ENCODE data around the gene NEFH.
A peak's percentile ranks its signal among the peaks of the same experiment; 100 is the strongest.

Gene NEFH

GRCh38 chr22:29521526-29521925 is 41.5 kb downstream of the NEFH start:
- H3K4me3 ChIP-seq (replicated peaks; ENCODE audit: low read depth, low read length): no peak overlapping the region
- DNase-seq (ENCODE audit: extremely low read depth, low read depth): no peak
- TF ChIP-seq CTCF (IDR thresholded peaks at IDR 0.05; ENCODE audit: low read depth, low read length, missing control alignments): no peak

- TF ChIP-seq CTCF (IDR thresholded peaks at IDR 0.05; ENCODE audit: low read depth, low read length, missing control alignments): no peak
- no peak overlapping the region for H3K4me3 ChIP-seq (replicated peaks; ENCODE audit: low read depth, low read length)
- no peak for DNase-seq (ENCODE audit: extremely low read depth, low read depth)
These were observed 43.7 kb downstream of the NEFH start for GRCh38 chr22:29523761-29524160.

GRCh38 chr22:29524442-29525191 is 44.6 kb downstream of the NEFH start:
- peak; percentile 38 for TF ChIP-seq CTCF (IDR thresholded peaks at IDR 0.05; ENCODE audit: low read depth, low read length, missing control alignments)
- H3K4me3 ChIP-seq (replicated peaks; ENCODE audit: low read depth, low read length): no peak overlapping the region
- DNase-seq (ENCODE audit: extremely low read depth, low read depth): no peak

GRCh38 chr22:29528144-29528543 is 48.1 kb downstream of the NEFH start:
- no peak for TF ChIP-seq CTCF (IDR thresholded peaks at IDR 0.05; ENCODE audit: low read depth, low read length, missing control alignments)
- no peak for DNase-seq (ENCODE audit: extremely low read depth, low read depth)
- H3K4me3 ChIP-seq (replicated peaks; ENCODE audit: low read depth, low read length): no peak overlapping the region

- DNase-seq (ENCODE audit: extremely low read depth, low read depth): no peak
- TF ChIP-seq CTCF (IDR thresholded peaks at IDR 0.05; ENCODE audit: low read depth, low read length, missing control alignments): no peak
These were observed 50.7 kb downstream of the NEFH start for GRCh38 chr22:29530716-29531115.

GRCh38 chr22:29531419-29531818 is 51.4 kb downstream of the NEFH start:
- TF ChIP-seq CTCF (IDR thresholded peaks at IDR 0.05; ENCODE audit: low read depth, low read length, missing control alignments): no peak
- no peak overlapping the region for H3K4me3 ChIP-seq (replicated peaks; ENCODE audit: low read depth, low read length)
- no peak for DNase-seq (ENCODE audit: extremely low read depth, low read depth)

More at GRCh38 chr22:29530716-29531115, 50.7 kb downstream of the NEFH start:
- no peak overlapping the region for H3K4me3 ChIP-seq (replicated peaks; ENCODE audit: low read depth, low read length)

- TF ChIP-seq CTCF (IDR thresholded peaks at IDR 0.05; ENCODE audit: low read depth, low read length, missing control alignments): no peak
- no peak overlapping the region for H3K4me3 ChIP-seq (replicated peaks; ENCODE audit: low read depth, low read length)
- DNase-seq (ENCODE audit: extremely low read depth, low read depth): no peak
These were observed 56.4 kb downstream of the NEFH start for GRCh38 chr22:29536411-29536810.

Data from HFF-Myc (cell line).